Pons (tissue), 1 donor: ENCODE results near the gene CDC14C.

Experiments
- DNase-seq: peaks from one replicate; pipeline ENCODE4 v3.0.0-alpha.2; 2016; ENCODE audit warnings: low spot score

CDC14C gene

DNA sequence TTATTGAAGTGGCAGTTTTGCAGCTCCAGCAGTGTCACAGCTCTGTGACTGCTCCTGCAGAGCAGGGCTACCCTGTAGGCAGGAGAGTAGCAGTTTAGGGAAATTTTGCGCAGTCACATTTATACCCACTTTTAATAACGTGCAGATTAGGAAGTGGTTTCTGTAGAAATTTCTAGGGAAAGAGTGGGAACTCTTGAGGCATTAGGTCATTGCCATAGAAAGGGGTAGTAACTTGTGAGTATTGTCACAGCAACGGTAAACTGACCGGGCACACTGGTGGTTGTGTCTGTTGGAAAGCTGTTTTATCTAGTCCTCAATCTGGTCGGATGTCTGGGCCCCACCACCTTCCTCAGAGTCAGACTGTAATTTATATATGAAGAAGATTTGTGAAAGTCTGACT is 51.9 kb downstream of the CDC14C start:
- no peak for DNase-seq

DNA sequence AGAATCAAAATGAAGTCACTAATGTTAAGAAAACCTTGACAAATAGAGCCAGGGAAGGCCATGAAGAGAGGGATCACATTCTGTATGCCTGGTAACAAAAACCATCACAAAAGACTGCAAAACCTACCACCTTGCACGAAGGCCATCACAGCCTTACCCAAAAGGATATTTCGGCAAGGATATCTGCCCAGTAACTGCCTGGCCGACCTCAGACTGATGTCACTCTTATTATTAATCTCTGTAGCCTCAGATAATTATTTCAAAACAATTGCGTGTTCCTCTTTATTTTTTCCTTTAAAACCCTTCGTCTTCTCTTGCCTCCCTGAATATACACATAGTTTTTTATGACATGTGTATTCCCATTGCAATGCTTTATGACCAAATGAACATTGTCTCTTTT is 52.5 kb downstream of the CDC14C start:
- DNase-seq: no peak
